NCI-H524 (cell line): ENCODE data around the gene CHN2.

Experiments
- DNase-seq, 2 experiments: peaks; one replicate each; lab custom pipeline; 2025; lab: John Stamatoyannopoulos, UW

CHN2 gene

DNA sequence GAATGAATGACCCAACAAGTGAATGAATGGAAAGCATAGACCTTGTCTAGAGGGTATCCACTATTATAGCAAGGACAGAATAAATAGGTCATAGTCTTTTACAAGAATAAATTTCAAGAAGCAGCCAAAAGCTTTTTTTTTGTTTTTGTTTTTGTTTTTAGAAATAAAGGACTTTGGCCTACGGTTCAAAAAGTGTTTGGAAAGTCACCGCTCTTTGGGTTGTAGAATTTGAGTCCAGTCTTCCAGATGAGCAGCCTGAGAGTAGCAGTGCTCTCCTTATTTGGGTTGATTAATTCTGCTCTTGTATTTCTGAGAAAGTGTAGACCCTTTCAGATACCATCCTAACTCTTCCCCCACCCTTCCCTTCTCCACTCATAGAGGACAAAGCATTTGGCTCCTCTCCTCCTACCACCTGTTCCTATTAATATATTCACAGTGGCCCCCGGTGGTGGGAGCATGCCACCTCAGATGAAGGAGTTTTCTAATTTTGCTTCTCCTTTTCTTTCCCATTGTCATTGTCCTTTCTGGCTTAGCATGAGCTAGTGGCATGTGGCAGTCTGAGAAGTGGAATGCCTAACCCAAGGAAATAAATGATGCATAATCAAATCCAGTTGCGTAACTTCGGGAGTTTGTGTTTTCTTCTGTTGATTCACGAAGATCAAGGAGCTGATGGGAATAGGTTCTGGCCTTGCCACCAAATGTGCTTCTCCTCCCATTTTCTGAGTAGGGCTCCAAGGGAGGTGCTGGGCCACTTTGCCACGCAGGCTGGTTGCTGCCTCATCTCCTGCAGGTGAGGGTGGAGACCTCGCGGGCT lies 114.7 kb downstream of the CHN2 start:
- peak in 1 of 2 experiments; percentile 10 for DNase-seq

DNA sequence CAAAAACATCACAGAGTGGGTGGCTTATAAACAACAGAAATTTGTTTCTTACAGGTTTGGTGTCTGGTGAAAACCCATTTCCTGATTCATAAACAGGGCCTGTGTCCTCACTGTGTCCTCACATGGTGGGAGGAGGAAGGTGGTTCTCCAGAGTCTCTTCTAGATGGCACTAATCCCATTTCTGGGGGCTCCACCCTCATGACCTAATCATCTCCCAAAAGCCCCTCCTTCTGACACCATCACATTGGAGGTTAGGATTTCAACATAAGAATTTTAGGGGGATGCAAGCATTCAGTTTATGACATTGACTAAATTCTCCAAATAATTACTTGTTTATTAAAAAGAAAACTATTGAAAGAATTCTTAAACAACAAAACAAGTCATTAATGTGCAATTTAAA lies 116.0 kb downstream of the CHN2 start:
- no peak for DNase-seq

- no peak for DNase-seq
These were observed 116.7 kb downstream of the CHN2 start for GRCh38 chr7:29311314-29311713.

DNA sequence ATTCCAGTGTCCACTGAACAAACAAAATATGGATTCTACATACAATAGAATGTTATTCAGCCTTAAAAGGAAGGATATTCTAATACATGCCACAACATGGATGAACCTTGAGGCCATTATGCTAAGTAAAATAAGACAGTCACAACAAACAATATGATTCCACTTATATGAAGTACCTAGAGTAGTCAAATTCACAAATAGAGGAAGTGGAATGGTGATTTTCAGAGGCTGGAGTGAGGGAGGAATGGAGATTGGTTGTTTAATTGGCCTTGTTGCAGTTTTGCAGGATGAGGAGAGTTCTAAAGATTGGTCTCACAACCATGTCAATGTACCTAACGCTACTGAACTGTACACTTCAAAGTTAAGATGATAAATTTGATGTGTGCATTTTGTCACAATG lies 119.6 kb downstream of the CHN2 start:
- no peak for DNase-seq

DNA sequence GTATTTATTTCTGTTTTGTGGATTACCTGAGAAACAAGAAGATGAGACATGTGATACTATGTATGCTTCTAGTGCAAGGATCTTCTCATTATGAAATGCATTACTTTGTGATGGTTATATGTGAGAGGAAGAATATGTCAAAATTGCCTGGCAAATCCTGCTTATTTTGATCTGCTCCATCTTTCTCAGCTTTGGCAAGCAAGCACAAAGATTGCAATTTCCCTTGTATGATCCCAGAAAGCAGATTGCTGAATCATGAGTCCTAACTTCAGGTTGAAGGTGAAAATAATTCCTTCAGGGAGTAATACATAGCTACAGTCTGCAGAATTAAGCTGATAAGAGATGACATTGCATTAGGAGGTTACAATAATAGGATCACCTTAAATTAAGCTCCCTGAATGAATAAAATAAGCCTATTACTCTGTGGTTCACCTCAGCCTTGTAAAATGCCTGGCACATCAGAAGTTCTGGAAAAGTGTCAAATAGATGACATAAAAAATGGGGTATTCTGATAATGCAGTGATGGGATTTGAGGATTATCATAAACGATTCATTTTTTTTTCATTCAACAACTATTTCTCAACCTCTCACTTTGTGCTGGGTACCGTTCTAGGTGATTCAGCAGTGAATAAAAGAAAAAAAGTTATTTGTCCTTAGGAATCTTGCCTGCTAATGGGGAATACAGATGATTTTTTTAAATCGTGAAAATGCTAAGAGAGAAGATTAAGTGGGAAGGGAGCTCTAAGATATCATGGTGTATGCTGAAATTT lies 120.7 kb downstream of the CHN2 start:
- no peak for DNase-seq

DNA sequence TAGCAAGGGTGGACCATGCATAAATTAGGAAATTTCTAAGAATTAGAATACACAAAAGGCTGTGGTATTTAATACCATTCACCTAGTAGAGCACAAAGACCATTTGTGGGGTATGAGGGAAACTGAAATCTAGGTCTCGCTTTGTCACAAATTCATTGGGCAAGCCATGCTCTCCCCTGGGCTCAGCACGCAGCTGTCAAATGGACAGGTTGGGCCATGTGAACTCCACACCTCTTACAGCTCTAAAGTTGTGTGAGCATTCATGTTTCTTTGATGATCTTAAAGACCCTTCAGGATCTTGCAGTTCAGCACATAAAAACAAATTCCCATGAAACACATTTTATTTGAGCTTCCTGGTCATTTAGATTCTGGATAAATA lies 121.3 kb downstream of the CHN2 start:
- no peak for DNase-seq

- DNase-seq = no peak
These were observed 122.4 kb downstream of the CHN2 start for GRCh38 chr7:29316926-29317325.

DNA sequence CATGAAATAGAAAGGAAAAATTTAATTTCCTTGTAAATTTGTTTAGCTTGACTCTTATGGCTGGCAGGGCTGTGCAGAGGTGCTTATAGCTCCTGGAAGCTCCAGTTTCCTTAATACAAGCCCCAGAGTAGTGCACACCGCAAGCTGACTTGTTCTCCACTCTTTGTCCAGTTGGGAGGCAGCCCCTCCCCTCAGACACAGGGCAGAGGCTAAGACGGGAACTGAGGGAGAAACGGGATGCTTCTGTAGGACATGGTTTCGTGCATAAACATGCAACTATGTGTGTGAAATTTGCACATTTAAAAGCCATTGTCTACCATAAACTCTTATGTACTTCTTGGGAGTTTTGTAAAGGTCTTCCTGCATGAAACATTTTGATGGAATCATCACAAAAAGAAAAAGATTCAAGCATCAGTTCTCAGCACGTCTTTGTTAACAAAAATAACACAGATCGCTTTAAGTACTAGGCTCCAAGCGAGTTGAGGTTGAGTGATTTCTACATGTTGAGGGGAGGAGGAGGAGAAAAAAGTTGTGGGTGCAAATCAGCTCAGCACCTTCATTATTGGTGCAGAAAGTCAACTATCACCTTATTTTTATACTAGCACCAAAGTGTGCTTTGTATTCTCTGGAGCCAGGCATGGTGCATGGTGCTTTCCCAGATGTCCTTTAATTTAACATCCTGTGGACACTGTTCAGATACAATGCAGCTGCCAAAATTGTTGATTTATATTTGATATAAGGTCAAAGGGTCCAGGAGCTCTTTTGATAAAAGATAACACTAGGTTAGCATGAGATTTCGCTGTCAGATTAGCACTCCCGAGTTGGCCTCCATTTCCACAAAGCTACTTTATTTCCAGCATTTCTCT lies 124.5 kb downstream of the CHN2 start:
- no peak for DNase-seq

DNA sequence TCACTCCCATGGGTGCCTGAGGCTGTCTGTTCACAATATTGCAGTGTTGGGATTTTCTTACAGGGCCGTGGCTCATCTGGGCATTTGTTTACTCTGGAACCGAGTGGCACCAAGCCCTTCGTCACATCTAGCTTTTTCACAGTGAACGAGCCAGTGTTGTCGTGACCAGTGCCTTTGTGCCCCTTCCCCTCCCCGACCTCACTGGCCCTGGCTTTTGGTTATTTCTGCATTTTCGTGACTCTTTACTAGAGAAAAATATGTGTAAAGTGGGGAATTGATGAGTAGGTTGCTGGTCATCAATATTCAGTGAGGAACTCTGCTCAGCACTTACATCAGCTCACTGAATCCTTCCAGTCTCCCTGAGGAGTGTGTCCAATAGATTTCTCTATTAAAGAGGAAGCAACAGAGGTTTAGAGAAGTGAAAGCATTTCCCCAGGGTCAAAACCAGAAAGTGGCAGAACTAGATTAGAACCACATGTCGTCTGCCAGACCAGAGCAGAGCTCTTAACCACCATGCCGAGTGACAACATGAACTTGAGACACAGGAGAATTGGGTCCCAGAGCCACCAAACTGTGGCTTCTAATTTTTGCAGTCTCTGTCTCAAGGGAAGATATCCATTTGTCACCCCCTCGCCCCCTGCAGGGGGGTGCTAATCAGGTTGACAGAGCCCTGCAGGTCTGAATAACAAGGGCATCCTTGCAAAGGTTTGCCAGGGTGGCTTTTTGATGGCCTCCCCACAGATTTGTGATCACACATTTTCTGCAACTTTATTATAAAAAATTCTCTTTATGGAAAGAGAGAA lies 125.3 kb downstream of the CHN2 start:
- DNase-seq = no peak

DNA sequence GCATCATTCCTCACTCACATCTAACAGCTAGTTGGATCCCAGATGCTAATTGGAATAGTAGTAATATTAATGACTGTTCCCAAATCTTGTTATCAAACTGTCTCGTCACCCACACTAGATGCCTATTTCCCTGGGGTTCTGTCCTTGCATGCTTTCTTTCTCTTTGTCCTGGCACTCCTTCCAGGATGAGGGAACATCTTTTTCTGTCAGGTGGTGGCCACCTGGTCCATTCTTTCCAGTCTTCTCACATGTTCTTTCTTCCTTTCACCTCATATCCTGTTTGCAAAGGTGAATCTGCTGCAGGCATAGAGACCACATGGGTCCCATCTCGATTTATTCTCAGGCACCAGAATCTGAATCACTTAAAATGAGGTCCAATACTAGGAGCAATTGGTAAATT lies 126.0 kb downstream of the CHN2 start:
- DNase-seq = no peak

- no peak for DNase-seq
These were observed 127.6 kb downstream of the CHN2 start for GRCh38 chr7:29322023-29322712.

- no peak for DNase-seq
These were observed 130.9 kb downstream of the CHN2 start for GRCh38 chr7:29325476-29325875.

DNA sequence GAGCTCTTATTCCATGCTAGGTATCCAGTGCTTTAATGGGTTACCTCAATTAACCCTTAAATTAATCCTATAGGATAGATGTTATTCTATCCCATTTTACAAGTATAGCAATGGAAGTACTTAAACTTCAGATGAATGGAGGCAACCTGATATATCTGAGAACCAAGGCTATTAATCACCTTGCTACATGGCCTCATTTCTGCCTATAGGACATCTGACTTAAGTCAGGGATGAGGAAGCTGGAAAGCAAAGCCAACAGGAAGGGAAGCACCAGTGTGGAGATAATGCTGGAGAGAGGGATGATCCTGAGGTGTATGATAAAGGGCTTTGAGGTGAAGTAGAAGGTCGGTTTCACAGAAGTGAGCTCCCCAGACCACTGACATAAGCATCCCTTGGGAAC lies 132.3 kb downstream of the CHN2 start:
- peak in 1 of 2 experiments; percentile 21 for DNase-seq

- peak; percentile 80 to 88 for DNase-seq
These were observed 132.9 kb downstream of the CHN2 start for GRCh38 chr7:29327455-29327854.

DNA sequence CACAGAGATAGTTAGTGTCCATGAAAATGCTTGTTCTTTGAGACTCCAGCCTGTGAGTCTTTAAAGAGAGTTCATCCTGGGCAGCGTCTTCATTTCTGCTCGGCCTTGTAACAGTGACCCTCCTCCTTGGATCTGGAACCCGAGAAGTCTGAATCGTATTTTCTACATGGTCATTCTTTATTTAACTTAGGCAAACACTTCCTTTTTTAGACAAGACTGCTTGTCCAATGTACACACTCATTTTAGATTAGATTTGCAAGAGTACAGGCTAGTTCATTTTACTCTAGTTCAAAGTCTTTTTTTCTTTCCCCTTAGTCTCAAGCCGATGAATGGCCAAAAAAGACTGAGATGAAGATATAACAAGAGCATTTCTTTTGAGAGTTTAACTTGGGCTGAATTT lies 133.5 kb downstream of the CHN2 start:
- no peak for DNase-seq

- DNase-seq = no peak
These were observed 134.2 kb downstream of the CHN2 start for GRCh38 chr7:29328811-29329210.

DNA sequence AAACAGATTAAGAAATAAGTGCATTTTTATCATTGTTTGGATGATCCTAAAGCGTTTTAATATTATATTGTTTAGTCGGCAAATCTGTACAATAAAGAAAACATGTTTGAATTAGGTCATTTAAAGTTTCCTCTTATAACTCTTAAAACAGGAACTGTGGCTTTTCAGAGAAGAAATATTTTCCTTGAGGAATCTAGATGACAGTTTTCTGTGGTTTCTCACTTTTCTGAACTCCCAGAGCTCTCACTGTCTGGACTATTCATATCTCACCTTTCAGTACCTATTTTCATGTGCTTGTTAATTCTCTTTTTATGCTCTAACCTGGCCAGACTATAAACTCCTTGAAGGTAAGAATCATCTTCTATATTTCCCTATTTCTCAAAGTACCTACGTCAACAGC lies 135.1 kb downstream of the CHN2 start:
- DNase-seq = no peak

- DNase-seq = no peak
These were observed 135.6 kb downstream of the CHN2 start for GRCh38 chr7:29330136-29330535.

- DNase-seq = peak; percentile 91 to 93
These were observed 136.6 kb downstream of the CHN2 start for GRCh38 chr7:29331163-29331562.

DNA sequence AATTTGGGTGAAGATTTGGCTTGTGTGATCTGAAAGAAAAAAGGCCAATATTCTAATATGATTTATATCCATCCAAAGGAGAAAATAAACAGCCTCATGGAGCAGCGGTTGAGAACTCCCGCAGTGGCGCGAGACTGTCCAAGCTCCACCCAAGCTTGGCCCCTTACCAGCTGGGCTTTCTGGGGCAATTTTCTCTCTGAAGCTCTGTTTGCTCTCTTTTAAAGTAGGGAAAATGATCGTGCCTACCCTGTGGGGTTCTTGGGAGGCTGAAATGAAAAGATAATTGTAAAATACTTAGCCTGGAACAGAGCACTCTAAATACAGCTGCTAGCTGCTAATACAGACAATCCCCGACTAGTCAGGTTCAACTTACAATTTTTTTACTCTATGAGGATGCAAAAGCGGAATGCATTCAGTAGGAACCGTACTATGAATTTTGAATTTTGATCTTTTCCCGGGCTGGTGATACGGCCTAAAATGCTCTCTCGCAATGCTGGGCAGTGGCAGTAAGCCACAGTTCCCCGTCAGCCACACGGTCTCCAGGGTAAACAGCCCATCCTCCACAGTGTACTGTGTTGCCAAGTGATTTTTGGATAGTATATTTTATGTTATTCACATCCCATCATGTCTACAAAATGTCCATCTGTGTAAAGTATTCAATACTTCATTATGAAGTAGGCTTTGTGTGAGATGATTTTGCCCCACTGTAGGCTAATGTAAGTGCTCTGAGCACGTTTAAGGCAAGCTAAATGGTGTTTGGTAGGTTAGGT lies 137.7 kb downstream of the CHN2 start:
- no peak for DNase-seq
